Measurements from ENCODE around the gene HSPBP1.

Gene HSPBP1

DNA sequence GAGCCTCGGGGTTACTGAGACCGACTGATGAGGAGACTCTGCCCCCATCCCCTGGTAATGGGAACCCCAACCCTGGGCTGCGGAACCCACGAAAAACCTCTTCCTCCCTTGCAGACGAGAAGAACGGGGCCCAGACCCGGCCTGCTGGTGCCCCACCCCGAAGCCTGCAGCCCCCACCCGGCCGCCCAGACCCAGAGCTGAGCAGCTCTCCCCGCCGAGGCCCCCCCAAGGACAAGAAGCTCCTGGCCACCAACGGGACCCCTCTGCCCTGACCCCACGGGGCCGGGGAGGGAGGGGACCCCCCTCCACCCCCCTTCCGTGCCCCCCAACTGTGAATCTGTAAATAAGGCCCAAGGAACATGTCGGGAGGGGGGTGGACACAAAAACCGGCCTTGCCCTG is 31.9 kb upstream of the HSPBP1 start:
- DNase-seq (ENCODE audit: low read depth): no peak
- no peak overlapping the region for H3K4me3 ChIP-seq (ENCODE audit: low read length)
- TF ChIP-seq, protein P1, sequence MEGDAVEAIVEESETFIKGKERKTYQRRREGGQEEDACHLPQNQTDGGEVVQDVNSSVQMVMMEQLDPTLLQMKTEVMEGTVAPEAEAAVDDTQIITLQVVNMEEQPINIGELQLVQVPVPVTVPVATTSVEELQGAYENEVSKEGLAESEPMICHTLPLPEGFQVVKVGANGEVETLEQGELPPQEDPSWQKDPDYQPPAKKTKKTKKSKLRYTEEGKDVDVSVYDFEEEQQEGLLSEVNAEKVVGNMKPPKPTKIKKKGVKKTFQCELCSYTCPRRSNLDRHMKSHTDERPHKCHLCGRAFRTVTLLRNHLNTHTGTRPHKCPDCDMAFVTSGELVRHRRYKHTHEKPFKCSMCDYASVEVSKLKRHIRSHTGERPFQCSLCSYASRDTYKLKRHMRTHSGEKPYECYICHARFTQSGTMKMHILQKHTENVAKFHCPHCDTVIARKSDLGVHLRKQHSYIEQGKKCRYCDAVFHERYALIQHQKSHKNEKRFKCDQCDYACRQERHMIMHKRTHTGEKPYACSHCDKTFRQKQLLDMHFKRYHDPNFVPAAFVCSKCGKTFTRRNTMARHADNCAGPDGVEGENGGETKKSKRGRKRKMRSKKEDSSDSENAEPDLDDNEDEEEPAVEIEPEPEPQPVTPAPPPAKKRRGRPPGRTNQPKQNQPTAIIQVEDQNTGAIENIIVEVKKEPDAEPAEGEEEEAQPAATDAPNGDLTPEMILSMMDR (IDR thresholded peaks at IDR 0.05; ENCODE audit: insufficient read depth, low read depth, low read length, missing control alignments): no peak

DNA sequence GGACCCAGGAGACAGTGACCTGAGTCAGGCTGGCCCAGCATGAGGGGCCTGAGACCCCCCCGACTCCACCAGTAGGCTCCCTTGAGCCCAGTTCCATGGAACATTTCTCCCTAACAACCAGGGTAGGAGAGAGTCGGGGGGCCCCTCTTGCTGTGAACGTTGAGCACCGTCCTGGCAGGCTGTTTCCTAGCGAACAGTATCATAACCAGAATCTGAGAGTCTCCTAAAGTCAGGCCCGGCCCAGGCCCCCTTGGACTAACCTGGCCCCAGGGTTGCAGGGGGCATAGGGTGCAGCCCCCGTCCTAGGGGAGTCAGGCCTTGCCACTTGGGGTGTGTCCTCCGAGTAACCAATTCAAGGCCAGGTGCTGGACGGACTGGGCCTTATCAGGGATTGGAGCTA is 31.5 kb upstream of the HSPBP1 start:
- no peak overlapping the region for H3K4me3 ChIP-seq (ENCODE audit: low read length)
- DNase-seq (ENCODE audit: low read depth): no peak
- TF ChIP-seq, protein P1 (IDR thresholded peaks at IDR 0.05; ENCODE audit: insufficient read depth, low read depth, low read length, missing control alignments): no peak

DNA sequence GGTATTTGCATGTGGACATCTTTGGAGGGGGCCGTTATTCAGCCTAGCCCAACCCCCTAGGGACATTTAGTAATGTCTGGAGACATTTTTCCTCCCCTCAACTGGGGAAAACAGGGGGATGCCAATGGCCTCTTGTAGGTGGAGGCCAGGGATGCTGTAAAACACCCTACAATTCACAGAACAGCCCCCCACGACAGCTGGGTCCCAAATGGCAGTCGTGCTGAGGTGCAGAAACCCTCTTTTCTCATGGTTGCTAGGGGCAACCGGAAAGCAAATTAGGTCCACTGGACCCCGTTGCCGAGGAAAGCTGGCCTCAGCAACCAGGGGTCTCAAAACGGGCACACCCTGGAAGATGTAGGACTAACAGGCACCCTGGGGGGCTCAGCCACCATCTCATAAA is 30.6 kb upstream of the HSPBP1 start:
- TF ChIP-seq, protein P1 (IDR thresholded peaks at IDR 0.05; ENCODE audit: insufficient read depth, low read depth, low read length, missing control alignments): no peak
- H3K4me3 ChIP-seq (ENCODE audit: low read length): no peak overlapping the region
- no peak for DNase-seq (ENCODE audit: low read depth)

DNA sequence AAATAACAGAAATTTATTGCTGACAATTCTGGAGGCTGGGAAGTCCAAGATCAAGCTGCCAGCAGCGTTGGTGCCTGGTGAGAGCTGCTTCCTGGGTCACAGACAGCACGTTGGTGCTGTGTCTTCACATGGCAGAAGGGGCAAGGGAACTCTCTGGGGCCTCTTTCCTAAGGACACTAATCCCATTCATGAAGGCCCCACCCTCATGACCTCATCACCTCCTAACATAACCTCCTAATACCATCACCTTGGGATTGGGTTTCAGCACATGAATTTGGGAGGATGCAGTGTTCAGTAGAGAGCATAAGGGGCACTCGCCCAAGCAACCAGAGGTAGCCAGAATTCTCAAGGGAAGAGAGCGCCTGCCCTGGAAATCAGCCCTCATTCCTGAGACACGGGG is 29.5 kb upstream of the HSPBP1 start:
- no peak for DNase-seq (ENCODE audit: low read depth)
- TF ChIP-seq, protein P1 (IDR thresholded peaks at IDR 0.05; ENCODE audit: insufficient read depth, low read depth, low read length, missing control alignments): no peak
- H3K4me3 ChIP-seq (ENCODE audit: low read length): no peak overlapping the region

DNA sequence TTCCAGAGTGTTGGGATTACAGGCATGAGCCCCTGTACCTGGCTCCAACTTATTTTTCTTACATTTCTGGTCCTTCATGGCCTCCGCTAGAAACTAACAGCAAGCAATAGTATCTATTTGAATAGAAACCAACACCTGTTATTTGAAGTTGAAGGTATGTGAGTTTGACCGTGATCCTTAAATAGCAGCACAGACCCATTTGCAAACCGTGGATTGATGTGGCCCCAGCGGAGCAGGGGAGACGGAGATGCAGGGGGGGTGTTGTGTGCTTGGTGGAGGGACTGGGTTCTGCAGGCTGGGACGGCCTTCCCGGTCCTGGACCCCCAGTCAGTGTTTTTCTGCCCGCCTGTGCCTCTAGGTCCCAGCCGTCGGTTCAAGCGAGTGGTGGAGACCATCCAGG is 28.4 kb upstream of the HSPBP1 start:
- TF ChIP-seq, protein P1 (IDR thresholded peaks at IDR 0.05; ENCODE audit: insufficient read depth, low read depth, low read length, missing control alignments): no peak
- no peak overlapping the region for H3K4me3 ChIP-seq (ENCODE audit: low read length)
- DNase-seq (ENCODE audit: low read depth): no peak

DNA sequence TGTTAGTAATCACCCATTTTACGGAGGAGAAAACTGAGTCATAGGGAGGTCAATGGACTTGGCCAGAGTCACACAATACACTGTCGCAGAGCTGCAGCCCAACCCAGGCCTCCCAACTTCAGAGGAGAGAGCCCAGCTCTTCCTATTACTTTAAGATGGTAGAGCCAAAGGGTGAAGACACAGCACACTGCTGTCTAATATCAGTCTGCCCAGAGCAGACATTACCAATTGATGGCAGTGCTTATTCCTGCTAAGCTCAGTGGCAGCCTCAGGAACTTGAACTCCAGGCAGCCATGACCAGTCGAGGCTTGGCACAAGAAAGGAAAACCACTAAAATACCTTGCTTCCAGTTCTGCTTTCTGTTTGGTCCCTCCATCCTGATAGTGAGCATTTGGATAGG is 26.8 kb upstream of the HSPBP1 start:
- TF ChIP-seq, protein P1 (IDR thresholded peaks at IDR 0.05; ENCODE audit: insufficient read depth, low read depth, low read length, missing control alignments): no peak
- no peak overlapping the region for H3K4me3 ChIP-seq (ENCODE audit: low read length)
- no peak for DNase-seq (ENCODE audit: low read depth)

DNA sequence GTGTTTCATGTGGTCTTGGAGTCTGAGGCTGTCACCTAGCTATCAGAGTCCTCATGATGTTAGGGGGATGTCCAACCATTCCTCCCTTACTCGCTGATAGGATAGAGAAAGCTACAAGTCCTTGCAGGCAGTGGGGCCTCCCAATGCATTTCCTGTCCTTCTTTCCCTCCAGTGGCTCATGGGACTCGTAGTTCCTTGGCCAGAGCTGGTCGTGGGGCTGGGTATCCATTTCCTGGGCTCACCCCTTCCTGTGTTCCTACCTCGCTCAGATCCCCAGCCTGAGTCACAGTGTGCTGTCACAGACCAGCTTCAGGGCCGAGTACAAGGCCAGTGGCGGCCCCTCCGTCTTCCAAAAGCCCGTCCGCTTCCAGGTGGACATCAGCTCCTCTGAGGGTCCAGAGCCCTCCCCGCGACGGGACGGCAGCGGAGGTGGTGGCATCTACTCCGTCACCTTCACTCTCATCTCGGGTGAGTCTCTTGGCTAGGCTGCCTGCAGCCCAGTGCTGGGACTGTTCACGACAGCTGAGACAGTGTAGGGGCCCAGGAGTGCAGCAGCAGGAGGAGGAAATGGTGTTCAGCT is 26.2 kb upstream of the HSPBP1 start:
- TF ChIP-seq, protein P1 (IDR thresholded peaks at IDR 0.05; ENCODE audit: insufficient read depth, low read depth, low read length, missing control alignments): no peak
- DNase-seq (ENCODE audit: low read depth): no peak
- no peak overlapping the region for H3K4me3 ChIP-seq (ENCODE audit: low read length)
